ENCODE measurements around the gene CLRN3. TPM values are rescaled to one million over a fixed set of nuclear protein-coding genes. Genes with fewer than 3 reads are reported as not detected.
A peak's percentile ranks its signal among the peaks of the same experiment; 100 is the strongest.

Gene CLRN3
- total RNA-seq, 2 donors from 2014 or later: 76.8 to 110 TPM

DNA sequence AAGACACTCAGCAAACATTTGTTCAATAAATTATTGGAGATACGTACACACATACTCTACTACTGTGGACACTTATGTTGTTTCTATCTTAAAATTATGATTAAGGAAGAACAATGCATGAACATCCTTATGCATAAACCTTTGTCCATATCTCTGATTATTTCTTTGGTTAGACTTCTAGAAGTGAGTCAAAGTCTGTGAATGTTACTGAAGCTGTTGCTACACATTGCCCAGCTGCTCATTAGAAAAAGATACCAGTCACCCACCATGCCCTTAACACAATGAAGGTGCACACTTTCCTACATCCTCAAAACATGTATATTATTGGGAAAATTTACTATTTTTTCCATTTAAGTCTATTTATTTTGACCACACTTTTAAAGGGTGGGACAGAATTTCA is 1.4 kb upstream of the CLRN3 start:
- H3K9ac ChIP-seq (ENCODE audit: low read depth in 2 of 2, low read length in 2 of 2): no peak overlapping the region

DNA sequence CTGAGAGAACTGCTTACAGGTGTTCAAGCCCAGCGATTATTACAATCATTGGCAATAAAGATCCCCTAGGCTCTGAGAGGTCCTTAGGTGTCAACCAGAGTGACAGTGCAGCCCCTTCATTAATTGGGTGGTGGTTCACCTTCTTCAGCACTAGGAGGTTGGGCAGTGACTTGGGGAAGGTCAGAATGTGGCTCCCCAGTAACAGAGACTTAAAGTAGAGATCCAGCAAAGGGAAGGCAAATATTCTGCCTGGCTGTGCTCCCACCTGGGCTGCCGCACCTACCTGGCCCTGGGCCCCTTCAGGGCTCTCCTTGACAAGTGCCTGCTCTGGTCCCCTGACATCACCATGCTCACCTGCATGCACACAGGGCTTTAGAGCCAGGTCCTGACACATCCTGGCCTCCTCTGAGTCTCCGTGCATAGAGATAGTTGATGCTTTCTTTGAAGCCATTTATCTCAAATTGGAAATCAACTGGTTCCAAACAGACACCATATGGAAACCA is 1.9 kb downstream of the CLRN3 start:
- intact Hi-C loops (cut with DNase I): no loop called here
- DNase-seq: peak; percentile 33
- Histone ChIP-seq H3K27me3 (no peaks in the 10 kb centered on the region), H3K9ac (ENCODE audit: low read depth in 2 of 2, low read length in 2 of 2) (peak overlapping the region; percentile 28 to 90), H3K9me3 (no peaks in the 10 kb centered on the region), H3K4me3 (peak overlapping the region; percentile 23), H3K4me1 (peaks cover 7% of the 10 kb centered on the region), H3K27ac (peak overlapping the region; percentile 60), H3K36me3 (no peaks in the 10 kb centered on the region)
- TF ChIP-seq, protein P1, sequence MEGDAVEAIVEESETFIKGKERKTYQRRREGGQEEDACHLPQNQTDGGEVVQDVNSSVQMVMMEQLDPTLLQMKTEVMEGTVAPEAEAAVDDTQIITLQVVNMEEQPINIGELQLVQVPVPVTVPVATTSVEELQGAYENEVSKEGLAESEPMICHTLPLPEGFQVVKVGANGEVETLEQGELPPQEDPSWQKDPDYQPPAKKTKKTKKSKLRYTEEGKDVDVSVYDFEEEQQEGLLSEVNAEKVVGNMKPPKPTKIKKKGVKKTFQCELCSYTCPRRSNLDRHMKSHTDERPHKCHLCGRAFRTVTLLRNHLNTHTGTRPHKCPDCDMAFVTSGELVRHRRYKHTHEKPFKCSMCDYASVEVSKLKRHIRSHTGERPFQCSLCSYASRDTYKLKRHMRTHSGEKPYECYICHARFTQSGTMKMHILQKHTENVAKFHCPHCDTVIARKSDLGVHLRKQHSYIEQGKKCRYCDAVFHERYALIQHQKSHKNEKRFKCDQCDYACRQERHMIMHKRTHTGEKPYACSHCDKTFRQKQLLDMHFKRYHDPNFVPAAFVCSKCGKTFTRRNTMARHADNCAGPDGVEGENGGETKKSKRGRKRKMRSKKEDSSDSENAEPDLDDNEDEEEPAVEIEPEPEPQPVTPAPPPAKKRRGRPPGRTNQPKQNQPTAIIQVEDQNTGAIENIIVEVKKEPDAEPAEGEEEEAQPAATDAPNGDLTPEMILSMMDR (IDR thresholded peaks at IDR 0.05): no peak

More for the DNA sequence above, 1.4 kb upstream of the CLRN3 start:
- H3K36me3 ChIP-seq: no peaks in the 10 kb centered on the region
- intact Hi-C loops (cut with DNase I): no loop called here
- H3K4me3 ChIP-seq: no peak overlapping the region
- H3K4me1 ChIP-seq: no peaks in the 10 kb centered on the region
- no peaks in the 10 kb centered on the region for H3K9me3 ChIP-seq
- no peak for DNase-seq
- no peaks in the 10 kb centered on the region for H3K27me3 ChIP-seq
- TF ChIP-seq, protein P1 (IDR thresholded peaks at IDR 0.05): no peak
- H3K27ac ChIP-seq: no peak overlapping the region

DNA sequence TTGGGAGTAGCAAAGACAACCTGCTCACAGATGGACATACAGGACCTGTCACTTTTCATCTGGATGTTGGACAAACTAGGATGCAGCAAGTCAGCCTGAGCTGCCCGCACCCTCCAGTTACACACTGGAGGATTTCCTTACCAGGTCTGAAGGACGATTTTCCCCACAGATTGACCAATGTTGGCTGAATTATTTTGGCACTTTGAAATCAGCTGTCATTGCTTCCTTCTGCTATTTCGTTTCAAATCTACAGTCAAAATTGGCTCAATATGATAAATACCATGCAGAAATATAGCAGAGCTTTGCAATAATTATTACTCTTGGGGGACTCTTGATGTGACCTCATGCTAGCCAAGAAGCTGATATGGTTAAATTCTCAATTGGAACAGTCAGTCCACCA is 2.5 kb downstream of the CLRN3 start:
- TF ChIP-seq, protein P1 (IDR thresholded peaks at IDR 0.05): no peak
- no peaks in the 10 kb centered on the region for H3K36me3 ChIP-seq
- peaks cover 7% of the 10 kb centered on the region for H3K4me1 ChIP-seq
- intact Hi-C loops (cut with DNase I): no loop called here
- H3K4me3 ChIP-seq: peak overlapping the region; percentile 23
- peak overlapping the region; percentile 60 for H3K27ac ChIP-seq
- no peaks in the 10 kb centered on the region for H3K27me3 ChIP-seq
- no peak for DNase-seq
- H3K9me3 ChIP-seq: no peaks in the 10 kb centered on the region
- peak overlapping the region in 1 of 2 donors; percentile 90 for H3K9ac ChIP-seq (ENCODE audit: low read depth in 2 of 2, low read length in 2 of 2)

DNA sequence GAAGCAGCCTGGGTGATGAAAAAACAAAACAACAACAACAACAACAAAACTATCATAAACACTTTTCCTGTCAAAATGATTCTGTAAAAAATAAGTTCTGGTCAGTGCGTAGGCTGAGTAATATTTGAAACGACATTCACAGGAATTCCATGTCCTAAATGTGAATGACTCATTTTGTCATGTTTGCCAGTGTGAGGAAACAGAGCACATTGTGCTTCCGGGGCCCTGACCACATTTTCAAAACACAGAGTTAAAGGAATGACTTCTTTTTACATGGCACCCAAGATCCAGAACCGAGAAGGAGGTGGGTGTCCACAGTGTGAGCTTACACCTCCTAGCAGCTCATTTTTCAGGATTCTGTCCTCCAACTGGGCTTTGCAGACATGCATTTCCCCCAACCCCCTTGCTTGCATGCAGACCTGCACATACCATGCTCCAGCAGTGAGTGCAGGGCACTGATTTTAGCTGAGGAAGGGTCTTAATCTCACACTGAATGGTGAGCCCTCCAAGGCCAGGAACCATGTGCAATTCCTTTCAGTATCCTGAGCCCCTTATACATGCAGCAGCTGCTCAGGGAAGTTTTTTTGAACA is 3.0 kb downstream of the CLRN3 start:
- peak overlapping the region in 1 of 2 donors; percentile 90 for H3K9ac ChIP-seq (ENCODE audit: low read depth in 2 of 2, low read length in 2 of 2)
- H3K27me3 ChIP-seq: no peaks in the 10 kb centered on the region
- H3K4me1 ChIP-seq: peaks cover 7% of the 10 kb centered on the region
- H3K9me3 ChIP-seq: no peaks in the 10 kb centered on the region
- H3K27ac ChIP-seq: peak overlapping the region; percentile 60
- TF ChIP-seq, protein P1 (IDR thresholded peaks at IDR 0.05): no peak
- H3K36me3 ChIP-seq: no peaks in the 10 kb centered on the region
- peak overlapping the region; percentile 23 for H3K4me3 ChIP-seq
- DNase-seq: peak; percentile 34
- intact Hi-C loops (cut with DNase I): no loop called here

DNA sequence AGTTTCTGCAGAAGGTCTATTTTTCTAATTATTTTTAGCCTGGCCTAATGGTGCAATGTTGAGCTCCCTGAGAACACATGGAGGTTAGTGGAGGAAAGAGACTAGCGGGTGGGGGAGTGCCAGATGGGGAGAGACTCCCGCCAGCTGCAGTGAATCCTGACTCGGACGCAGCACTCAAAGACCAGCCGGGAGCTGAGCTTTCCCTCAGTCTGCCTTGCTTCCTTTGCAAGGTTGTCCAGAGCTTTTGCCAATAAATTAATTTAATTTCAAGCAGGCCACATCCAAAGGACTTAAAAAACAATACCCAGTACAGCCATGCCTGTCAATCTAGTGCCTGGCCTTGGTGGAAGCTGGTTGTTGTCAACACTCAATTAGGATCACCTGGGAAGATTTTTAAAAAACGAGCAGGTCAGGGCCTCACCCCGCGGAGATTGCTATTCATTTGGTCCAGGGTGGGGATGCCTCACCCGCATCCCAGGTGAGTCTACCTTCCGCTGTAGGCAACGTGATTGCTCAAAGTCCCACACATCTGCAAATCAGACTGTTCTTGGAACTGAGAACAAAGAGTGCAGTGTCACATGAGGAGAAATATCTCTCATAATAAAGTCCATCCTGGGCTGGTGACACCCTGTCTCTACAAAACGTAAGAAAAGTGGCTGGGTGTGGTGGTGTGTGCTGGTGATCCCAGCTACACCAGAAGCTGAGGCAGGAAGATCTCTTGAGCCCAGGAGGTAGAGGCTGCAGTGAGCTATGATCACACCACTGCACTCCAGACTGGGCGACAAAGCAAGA is 4.0 kb downstream of the CLRN3 start:
- Histone ChIP-seq H3K27ac (peak overlapping the region; percentile 60), H3K9me3 (no peaks in the 10 kb centered on the region), H3K36me3 (no peaks in the 10 kb centered on the region), H3K4me3 (peak overlapping the region; percentile 6), H3K4me1 (peaks cover 7% of the 10 kb centered on the region), H3K27me3 (no peaks in the 10 kb centered on the region), H3K9ac (ENCODE audit: low read depth in 2 of 2, low read length in 2 of 2) (peak overlapping the region in 1 of 2 donors; percentile 68)
- DNase-seq: peak; percentile 81
- TF ChIP-seq, protein P1 (IDR thresholded peaks at IDR 0.05): no peak
- intact Hi-C loops (cut with DNase I): no loop called here
